ENCODE results near the gene LMBR1.

- TF ChIP-seq POLR2A (IDR thresholded peaks at IDR 0.05; ENCODE audit: low read depth, low read length) (no peak), CTCF (IDR thresholded peaks at IDR 0.05; ENCODE audit: extremely low read depth in 1 of 2, insufficient read depth in 1 of 2, low read depth in 1 of 2, low read length in 2 of 2) (no peak), EZH2 (IDR thresholded peaks at IDR 0.05; ENCODE audit: borderline replicate concordance, low read depth, low read length, severe bottlenecking) (no peak), MAX (IDR thresholded peaks at IDR 0.05; ENCODE audit: insufficient read depth, insufficient read length) (no peak), MYC (IDR thresholded peaks at IDR 0.05; ENCODE audit: low read depth, low read length) (no peak)
Observed at GRCh38 chr7:156841497-156841896, 51.5 kb downstream of the LMBR1 start.

Measured in endothelial cell of umbilical vein (primary cell).